WTC11 (cell line): ENCODE results near the gene TST.

Experiments used
- CREB1 ChIP-seq: sonication (generic); formaldehyde crosslinking; IDR thresholded peaks from 2 replicates; pipeline ENCODE4 v1.8.0; 2023; ENCODE audit warnings: mild to moderate bottlenecking, missing genetic modification reagents
- ELF4 ChIP-seq: sonication (generic); formaldehyde crosslinking; IDR thresholded peaks from 2 replicates; pipeline ENCODE4 v1.8.1; 2022; ENCODE audit warnings: low read depth, mild to moderate bottlenecking, moderate library complexity, missing genetic modification reagents
- ESRRA ChIP-seq: sonication (generic); formaldehyde crosslinking; IDR thresholded peaks from 2 replicates; pipeline ENCODE4 v1.8.1; 2022; ENCODE audit warnings: mild to moderate bottlenecking, missing genetic modification reagents, borderline replicate concordance
- ETV6 ChIP-seq: sonication (generic); formaldehyde crosslinking; IDR thresholded peaks from 2 replicates; pipeline ENCODE4 v1.8.1; 2022; ENCODE audit warnings: mild to moderate bottlenecking, missing genetic modification reagents
- JUN ChIP-seq: sonication (generic); formaldehyde crosslinking; IDR thresholded peaks from 2 replicates; pipeline ENCODE4 v1.8.0; 2023; ENCODE audit warnings: mild to moderate bottlenecking, missing genetic modification reagents
- NR3C1 ChIP-seq: sonication (generic); formaldehyde crosslinking; conservative IDR thresholded peaks from 2 replicates; pipeline ENCODE4 v1.8.1; 2023; ENCODE audit warnings: low read depth, mild to moderate bottlenecking, missing genetic modification reagents
- TF ChIP-seq, protein P1 (sequence below): sonication (generic); formaldehyde crosslinking; conservative IDR thresholded peaks from 2 replicates; pipeline ENCODE4 v1.8.1; 2022; ENCODE audit warnings: mild to moderate bottlenecking, missing genetic modification reagents
- TF ChIP-seq, protein P2 (sequence below): fragments of 200-600 bp; IDR thresholded peaks from 2 replicates; pipeline ENCODE4 v1.8.0; 2022; ENCODE audit warnings: antibody characterized with exemption
- TF ChIP-seq, protein P3 (sequence below): sonication (generic); formaldehyde crosslinking; IDR thresholded peaks from 2 replicates; pipeline ENCODE4 v1.8.1; 2022; ENCODE audit warnings: low read depth, missing genetic modification reagents, borderline replicate concordance
- TF ChIP-seq, protein P4 (sequence below): sonication (generic); formaldehyde crosslinking; IDR thresholded peaks from 2 replicates; pipeline ENCODE4 v1.8.1; 2023; ENCODE audit warnings: mild to moderate bottlenecking, missing genetic modification reagents
- TF ChIP-seq, protein P5 (sequence below): sonication (generic); formaldehyde crosslinking; conservative IDR thresholded peaks from 2 replicates; pipeline ENCODE4 v1.8.1; 2023; ENCODE audit warnings: mild to moderate bottlenecking, low read depth, missing genetic modification reagents, moderate library complexity

DNA sequence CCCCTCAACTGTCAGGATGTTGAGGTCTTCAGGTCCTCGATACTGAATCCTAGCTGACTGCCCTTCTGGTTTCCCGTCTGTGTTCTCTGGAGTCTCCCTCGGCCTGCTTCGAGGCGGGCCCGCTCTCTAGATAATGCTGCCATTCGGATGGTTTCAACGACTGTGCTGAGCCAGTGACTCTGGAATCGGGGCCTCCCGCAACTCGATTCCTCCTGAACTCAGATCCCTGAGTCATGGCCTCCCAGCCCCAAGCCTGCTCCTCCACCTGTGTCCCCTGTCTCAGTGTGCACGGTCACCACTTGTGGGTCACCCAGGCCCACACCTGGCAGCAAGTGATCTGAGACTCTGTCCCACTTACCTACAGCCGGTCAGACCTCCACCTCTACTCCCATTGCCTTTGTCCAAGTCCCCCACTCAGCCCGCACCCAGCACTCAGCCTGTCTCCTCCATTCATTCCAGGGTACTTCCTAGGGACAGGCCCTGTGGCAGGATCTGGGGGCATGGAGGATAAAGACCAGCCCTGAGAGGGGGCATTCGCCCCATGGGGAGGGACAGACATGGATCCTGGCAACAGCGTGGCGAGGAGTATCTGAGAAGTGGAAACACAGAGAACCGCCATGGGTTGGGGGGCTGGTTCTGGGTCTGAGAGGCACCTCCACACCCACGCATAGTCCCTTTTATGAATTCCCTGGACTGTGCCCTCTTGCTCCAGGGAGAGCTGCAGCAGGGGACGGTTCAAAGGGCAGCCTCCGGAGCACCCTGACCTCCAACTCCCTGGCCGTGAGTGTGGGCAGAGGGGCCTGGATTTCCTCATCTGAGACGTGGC is 14.6 kb upstream of the TST start:
- TF ChIP-seq ELF4 (CRISPR knock-in tag) (no peak), NR3C1 (CRISPR knock-in tag) (no peak), JUN (CRISPR knock-in tag) (no peak), CREB1 (CRISPR knock-in tag) (no peak), ESRRA (CRISPR knock-in tag) (no peak), ETV6 (CRISPR knock-in tag) (no peak)
- TF ChIP-seq, protein P1, sequence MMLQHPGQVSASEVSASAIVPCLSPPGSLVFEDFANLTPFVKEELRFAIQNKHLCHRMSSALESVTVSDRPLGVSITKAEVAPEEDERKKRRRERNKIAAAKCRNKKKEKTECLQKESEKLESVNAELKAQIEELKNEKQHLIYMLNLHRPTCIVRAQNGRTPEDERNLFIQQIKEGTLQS: no peak
- TF ChIP-seq, protein P2, sequence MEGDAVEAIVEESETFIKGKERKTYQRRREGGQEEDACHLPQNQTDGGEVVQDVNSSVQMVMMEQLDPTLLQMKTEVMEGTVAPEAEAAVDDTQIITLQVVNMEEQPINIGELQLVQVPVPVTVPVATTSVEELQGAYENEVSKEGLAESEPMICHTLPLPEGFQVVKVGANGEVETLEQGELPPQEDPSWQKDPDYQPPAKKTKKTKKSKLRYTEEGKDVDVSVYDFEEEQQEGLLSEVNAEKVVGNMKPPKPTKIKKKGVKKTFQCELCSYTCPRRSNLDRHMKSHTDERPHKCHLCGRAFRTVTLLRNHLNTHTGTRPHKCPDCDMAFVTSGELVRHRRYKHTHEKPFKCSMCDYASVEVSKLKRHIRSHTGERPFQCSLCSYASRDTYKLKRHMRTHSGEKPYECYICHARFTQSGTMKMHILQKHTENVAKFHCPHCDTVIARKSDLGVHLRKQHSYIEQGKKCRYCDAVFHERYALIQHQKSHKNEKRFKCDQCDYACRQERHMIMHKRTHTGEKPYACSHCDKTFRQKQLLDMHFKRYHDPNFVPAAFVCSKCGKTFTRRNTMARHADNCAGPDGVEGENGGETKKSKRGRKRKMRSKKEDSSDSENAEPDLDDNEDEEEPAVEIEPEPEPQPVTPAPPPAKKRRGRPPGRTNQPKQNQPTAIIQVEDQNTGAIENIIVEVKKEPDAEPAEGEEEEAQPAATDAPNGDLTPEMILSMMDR: no peak
- TF ChIP-seq, protein P3, sequence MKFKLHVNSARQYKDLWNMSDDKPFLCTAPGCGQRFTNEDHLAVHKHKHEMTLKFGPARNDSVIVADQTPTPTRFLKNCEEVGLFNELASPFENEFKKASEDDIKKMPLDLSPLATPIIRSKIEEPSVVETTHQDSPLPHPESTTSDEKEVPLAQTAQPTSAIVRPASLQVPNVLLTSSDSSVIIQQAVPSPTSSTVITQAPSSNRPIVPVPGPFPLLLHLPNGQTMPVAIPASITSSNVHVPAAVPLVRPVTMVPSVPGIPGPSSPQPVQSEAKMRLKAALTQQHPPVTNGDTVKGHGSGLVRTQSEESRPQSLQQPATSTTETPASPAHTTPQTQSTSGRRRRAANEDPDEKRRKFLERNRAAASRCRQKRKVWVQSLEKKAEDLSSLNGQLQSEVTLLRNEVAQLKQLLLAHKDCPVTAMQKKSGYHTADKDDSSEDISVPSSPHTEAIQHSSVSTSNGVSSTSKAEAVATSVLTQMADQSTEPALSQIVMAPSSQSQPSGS: no peak
- TF ChIP-seq, protein P4, sequence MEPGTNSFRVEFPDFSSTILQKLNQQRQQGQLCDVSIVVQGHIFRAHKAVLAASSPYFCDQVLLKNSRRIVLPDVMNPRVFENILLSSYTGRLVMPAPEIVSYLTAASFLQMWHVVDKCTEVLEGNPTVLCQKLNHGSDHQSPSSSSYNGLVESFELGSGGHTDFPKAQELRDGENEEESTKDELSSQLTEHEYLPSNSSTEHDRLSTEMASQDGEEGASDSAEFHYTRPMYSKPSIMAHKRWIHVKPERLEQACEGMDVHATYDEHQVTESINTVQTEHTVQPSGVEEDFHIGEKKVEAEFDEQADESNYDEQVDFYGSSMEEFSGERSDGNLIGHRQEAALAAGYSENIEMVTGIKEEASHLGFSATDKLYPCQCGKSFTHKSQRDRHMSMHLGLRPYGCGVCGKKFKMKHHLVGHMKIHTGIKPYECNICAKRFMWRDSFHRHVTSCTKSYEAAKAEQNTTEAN: no peak
- TF ChIP-seq, protein P5, sequence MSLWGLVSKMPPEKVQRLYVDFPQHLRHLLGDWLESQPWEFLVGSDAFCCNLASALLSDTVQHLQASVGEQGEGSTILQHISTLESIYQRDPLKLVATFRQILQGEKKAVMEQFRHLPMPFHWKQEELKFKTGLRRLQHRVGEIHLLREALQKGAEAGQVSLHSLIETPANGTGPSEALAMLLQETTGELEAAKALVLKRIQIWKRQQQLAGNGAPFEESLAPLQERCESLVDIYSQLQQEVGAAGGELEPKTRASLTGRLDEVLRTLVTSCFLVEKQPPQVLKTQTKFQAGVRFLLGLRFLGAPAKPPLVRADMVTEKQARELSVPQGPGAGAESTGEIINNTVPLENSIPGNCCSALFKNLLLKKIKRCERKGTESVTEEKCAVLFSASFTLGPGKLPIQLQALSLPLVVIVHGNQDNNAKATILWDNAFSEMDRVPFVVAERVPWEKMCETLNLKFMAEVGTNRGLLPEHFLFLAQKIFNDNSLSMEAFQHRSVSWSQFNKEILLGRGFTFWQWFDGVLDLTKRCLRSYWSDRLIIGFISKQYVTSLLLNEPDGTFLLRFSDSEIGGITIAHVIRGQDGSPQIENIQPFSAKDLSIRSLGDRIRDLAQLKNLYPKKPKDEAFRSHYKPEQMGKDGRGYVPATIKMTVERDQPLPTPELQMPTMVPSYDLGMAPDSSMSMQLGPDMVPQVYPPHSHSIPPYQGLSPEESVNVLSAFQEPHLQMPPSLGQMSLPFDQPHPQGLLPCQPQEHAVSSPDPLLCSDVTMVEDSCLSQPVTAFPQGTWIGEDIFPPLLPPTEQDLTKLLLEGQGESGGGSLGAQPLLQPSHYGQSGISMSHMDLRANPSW: no peak
